H1 (cell line): ENCODE measurements around the gene HMGB4. TPM values are rescaled to one million over a fixed set of nuclear protein-coding genes. Genes with fewer than 3 reads are reported as not detected.
A peak's percentile ranks its signal among the peaks of the same experiment; 100 is the strongest.

Experiments used
- CTCF ChIA-PET: fragments of 300-600 bp; sonication (Branson Sonifier 250); formaldehyde crosslinking; loops from one replicate; lab custom pipeline; 2021; ENCODE audit not compliant: partially characterized antibody; lab: Charles Lee
- POLR2A ChIA-PET: fragments of 300-600 bp; sonication (Branson Sonifier 250); formaldehyde crosslinking; loops from one replicate; lab custom pipeline; 2021; ENCODE audit warnings: inconsistent platforms; ENCODE audit not compliant: partially characterized antibody; lab: Charles Lee
- DNase-seq, 2 experiments: peaks; one replicate each; pipeline versions ENCODE4 v3.0.0 to v3.0.0-alpha.2; 2010 to 2022; ENCODE audit warnings: low spot score in 2 of 2, low read depth in 1 of 2, mixed read lengths in 1 of 2
- FAIRE-seq: peaks from 2 replicates; lab custom pipeline; 2011; peaks lifted over from hg19 to GRCh38; lab: Jason Lieb, UNC
- H2AFZ ChIP-seq: 2 replicates; pipeline ENCODE4 v1.8.1; 2012; ENCODE audit warnings: low read length, inconsistent platforms
- H2AK5ac ChIP-seq: 2 replicates; pipeline ENCODE4 v1.6.1; 2013; ENCODE audit warnings: low read depth, low read length
- H2BK120ac ChIP-seq: replicated peaks from 2 replicates; pipeline ENCODE3; 2013; ENCODE audit warnings: low read depth, low read length, inconsistent platforms
- H2BK12ac ChIP-seq: 2 replicates; pipeline ENCODE4 v1.6.1; 2013; ENCODE audit warnings: low read depth, low read length
- H2BK15ac ChIP-seq: 2 replicates; pipeline ENCODE4 v1.6.1; 2013; ENCODE audit warnings: low read length
- H2BK20ac ChIP-seq: 2 replicates; pipeline ENCODE4 v1.6.1; 2013; ENCODE audit warnings: low read length
- H2BK5ac ChIP-seq: 2 replicates; pipeline ENCODE4 v1.6.1; 2013; ENCODE audit warnings: low read depth, low read length
- H3K14ac ChIP-seq: 2 replicates; pipeline ENCODE4 v1.6.1; 2013; ENCODE audit warnings: inconsistent platforms; ENCODE audit not compliant: insufficient read length
- H3K18ac ChIP-seq: 2 replicates; pipeline ENCODE4 v1.6.1; 2013; ENCODE audit warnings: low read length; ENCODE audit errors: extremely low read depth
- H3K23ac ChIP-seq: 2 replicates; pipeline ENCODE4 v1.6.1; 2013; ENCODE audit warnings: inconsistent platforms; ENCODE audit not compliant: insufficient read length
- H3K23me2 ChIP-seq: 2 replicates; pipeline ENCODE4 v1.6.1; 2013; ENCODE audit warnings: low read depth, low read length
- H3K27ac ChIP-seq: 2 replicates; pipeline ENCODE4 v1.6.1; 2011; ENCODE audit warnings: low read depth, low read length, inconsistent platforms
- H3K27me3 ChIP-seq, 4 experiments: replicated peaks in 1 of 4; 1 replicate in 1 of 4; 2 replicates in 3 of 4; pipeline versions ENCODE4 v1.6.1 to v1.8.1; 2011 to 2013; ENCODE audit warnings: low read length in 3 of 4, mild to moderate bottlenecking in 3 of 4, inconsistent platforms in 2 of 4, mixed read lengths in 2 of 4, moderate library complexity in 1 of 4; ENCODE audit not compliant: control insufficient read depth in 3 of 4, insufficient read depth in 3 of 4; ENCODE audit errors: extremely low read depth in 1 of 4
- H3K36me3 ChIP-seq, 4 experiments: 2 replicates each; pipeline versions ENCODE4 v1.6.1 to v1.8.1; 2011 to 2013; ENCODE audit warnings: mild to moderate bottlenecking in 4 of 4, low read length in 3 of 4, moderate library complexity in 2 of 4, control low read depth in 1 of 4, inconsistent platforms in 1 of 4; ENCODE audit not compliant: insufficient read depth in 4 of 4, control insufficient read depth in 2 of 4
- H3K4ac ChIP-seq: replicated peaks from 2 replicates; pipeline ENCODE3; 2013; ENCODE audit warnings: low read length, low read depth, mixed read lengths, inconsistent platforms; ENCODE audit not compliant: insufficient read length
- H3K4me1 ChIP-seq, 4 experiments: replicated peaks in 1 of 4; 1 replicate in 1 of 4; 2 replicates in 3 of 4; pipeline versions ENCODE4 v1.6.1 to v1.8.1; 2011 to 2013; ENCODE audit warnings: low read length in 3 of 4, inconsistent platforms in 2 of 4, mixed read lengths in 1 of 4; ENCODE audit not compliant: insufficient read depth in 4 of 4, control insufficient read depth in 3 of 4
- H3K4me2 ChIP-seq, 2 experiments: 2 replicates each; pipeline versions ENCODE4 v1.6.1 to v1.8.1; 2011 to 2013; ENCODE audit warnings: low read depth in 2 of 2, low read length in 2 of 2, control low read depth in 1 of 2, inconsistent platforms in 1 of 2, mild to moderate bottlenecking in 1 of 2; ENCODE audit not compliant: insufficient read depth in 1 of 2
- H3K4me3 ChIP-seq, 4 experiments: fragments of 200-600, 300-600 bp in 1 of 4; sonication (generic), shearing (Covaris generic), sonication (Bioruptor Twin) in 1 of 4; 2 replicates each; pipeline versions ENCODE4 v1.5.1 to v1.8.1; 2011 to 2016; ENCODE audit warnings: low read length in 4 of 4, low read depth in 3 of 4, control low read depth in 2 of 4, inconsistent platforms in 2 of 4, mild to moderate bottlenecking in 2 of 4, mixed read lengths in 1 of 4, moderate library complexity in 1 of 4; ENCODE audit not compliant: insufficient read depth in 2 of 4; ENCODE audit errors: extremely low read depth in 1 of 4
- H3K56ac ChIP-seq: replicated peaks from 2 replicates; pipeline ENCODE3; 2013; ENCODE audit warnings: low read depth, mild to moderate bottlenecking, mixed read lengths, low read length, inconsistent platforms; ENCODE audit not compliant: insufficient read length
- H3K79me1 ChIP-seq: 2 replicates; pipeline ENCODE4 v1.6.1; 2013; ENCODE audit warnings: low read depth, low read length, control low read depth
- H3K79me2 ChIP-seq, 2 experiments: 2 replicates each; pipeline versions ENCODE4 v1.6.1 to v1.8.1; 2012 to 2013; ENCODE audit warnings: low read length in 2 of 2, mild to moderate bottlenecking in 2 of 2, inconsistent platforms in 1 of 2; ENCODE audit not compliant: insufficient read depth in 2 of 2, control insufficient read depth in 1 of 2
- H3K9ac ChIP-seq, 4 experiments: replicated peaks in 1 of 4; 1 replicate in 1 of 4; 2 replicates in 3 of 4; pipeline versions ENCODE4 v1.6.1 to v1.8.1; 2011 to 2013; ENCODE audit warnings: low read depth in 3 of 4, low read length in 3 of 4, control low read depth in 2 of 4, mild to moderate bottlenecking in 2 of 4, moderate library complexity in 2 of 4, inconsistent platforms in 1 of 4; ENCODE audit errors: extremely low read depth in 1 of 4
- H3K9me3 ChIP-seq, 2 experiments: 2 replicates each; pipeline versions ENCODE4 v1.6.1 to v1.8.1; 2012 to 2013; ENCODE audit warnings: mild to moderate bottlenecking in 2 of 2, moderate library complexity in 2 of 2, control low read depth in 1 of 2, inconsistent platforms in 1 of 2, low read depth in 1 of 2, low read length in 1 of 2, mixed read lengths in 1 of 2; ENCODE audit not compliant: insufficient read depth in 2 of 2
- H4K20me1 ChIP-seq, 2 experiments: replicated peaks in 1 of 2; 2 replicates each; pipeline versions ENCODE3 to v1.8.1; 2011 to 2013; ENCODE audit warnings: inconsistent platforms in 2 of 2, low read length in 2 of 2, mild to moderate bottlenecking in 1 of 2; ENCODE audit not compliant: insufficient read depth in 2 of 2, control insufficient read depth in 1 of 2
- H4K5ac ChIP-seq: 2 replicates; pipeline ENCODE4 v1.6.1; 2013; ENCODE audit warnings: low read length, low read depth, mixed read lengths, inconsistent platforms; ENCODE audit not compliant: insufficient read length
- H4K8ac ChIP-seq: 2 replicates; pipeline ENCODE4 v1.8.0; 2013; ENCODE audit warnings: mild to moderate bottlenecking, moderate library complexity, low read length, inconsistent platforms; ENCODE audit not compliant: insufficient read depth; ENCODE audit errors: extremely low read depth
- H4K91ac ChIP-seq: replicated peaks from 2 replicates; pipeline ENCODE3; 2013; ENCODE audit warnings: low read length, mixed read lengths, inconsistent platforms; ENCODE audit not compliant: insufficient read length
- ASH2L ChIP-seq: fragments of 200-600, 300-600 bp; sonication (generic); IDR thresholded peaks from one replicate; pipeline ENCODE4 v1.7.1; 2017; ENCODE audit warnings: low read length
- E2F6 ChIP-seq: IDR thresholded peaks from 2 replicates; pipeline ENCODE4 v1.6.1; 2012; ENCODE audit warnings: inconsistent platforms
- EP300 ChIP-seq, 2 experiments: IDR thresholded peaks; 1 replicate in 1 of 2; 2 replicates in 1 of 2; pipeline ENCODE4 v1.6.1; 2011 to 2012; ENCODE audit warnings: low read depth in 2 of 2, low read length in 2 of 2, mild to moderate bottlenecking in 2 of 2, borderline replicate concordance in 1 of 2, inconsistent platforms in 1 of 2, moderate library complexity in 1 of 2
- HDAC6 ChIP-seq: IDR thresholded peaks from one replicate; pipeline ENCODE4 v1.7.1; 2012; ENCODE audit warnings: low read depth, mild to moderate bottlenecking, inconsistent platforms, low read length, moderate library complexity
- KDM1A ChIP-seq: fragments of 200-600, 300-600 bp; sonication (generic); IDR thresholded peaks from 2 replicates; pipeline ENCODE4 v1.7.1; 2016; ENCODE audit warnings: mild to moderate bottlenecking, low read length, borderline replicate concordance
- POLR2A ChIP-seq, 2 experiments: IDR thresholded peaks; 1 replicate in 1 of 2; 2 replicates in 1 of 2; pipeline ENCODE4 v1.6.1; 2011; ENCODE audit warnings: low read depth in 2 of 2, low read length in 2 of 2, mild to moderate bottlenecking in 2 of 2; ENCODE audit errors: control extremely low read depth in 1 of 2
- TBP ChIP-seq: IDR thresholded peaks from 2 replicates; pipeline ENCODE4 v1.6.1; 2011; ENCODE audit warnings: low read depth, low read length, improper control_type of control experiment
- YY1 ChIP-seq: IDR thresholded peaks from 2 replicates; pipeline ENCODE4 v1.6.1; 2011; ENCODE audit warnings: low read depth, mild to moderate bottlenecking, low read length
- WGBS, 2 experiments: shearing (Covaris generic) in 1 of 2; methylation state at CpG; one replicate each; pipeline versions ENCODE4 v1.1.6 to v1.1.7; 2013 to 2015; ENCODE audit warnings: low lambda C conversion rate in 2 of 2, mixed read lengths in 2 of 2, inconsistent platforms in 1 of 2, low coverage in 1 of 2, missing lambda C conversion rate in 1 of 2; ENCODE audit not compliant: insufficient replicate concordance in 2 of 2, insufficient coverage in 1 of 2, insufficient read length in 1 of 2; ENCODE audit errors: extremely low coverage in 1 of 2, missing lambda C conversion rate in 1 of 2; 5-methylcytosine and 5-hydroxymethylcytosine counted together
- polyA plus RNA-seq, 7 experiments: library from polyadenylated mRNA; depleted of rRNA in 3 of 7; stranded (reverse) in 5 of 7; unstranded in 2 of 7; fragments of >200 nt in 5 of 7; fragments of 200-250 nt in 2 of 7; gene quantifications; 1 replicate in 5 of 7; 2 replicates in 1 of 7; 4 replicates in 1 of 7; pipeline versions ENCODE4 v1.2.1 to v1.2.3, GENCODE V29; 2011 to 2013; ENCODE audit warnings: missing spikeins in 2 of 7, mixed read lengths in 2 of 7
- total RNA-seq: library from RNA; stranded (reverse); fragmentation: NEBNext Ultra II Directional; extraction: Animal tissue kit (Norgen Biotek cat#: 25700); gene quantifications from 2 replicates; pipeline ENCODE4 v1.2.1, GENCODE V29; 2021
- TF ChIP-seq, protein P1 (sequence below), 3 experiments: IDR thresholded peaks; 1 replicate in 2 of 3; 2 replicates in 1 of 3; pipeline versions ENCODE4 v1.5.1 to v1.6.1; 2011; ENCODE audit warnings: low read length in 3 of 3, mild to moderate bottlenecking in 3 of 3, inconsistent platforms in 2 of 3, low read depth in 1 of 3, moderate library complexity in 1 of 3; ENCODE audit not compliant: insufficient read depth in 1 of 3; ENCODE audit errors: control extremely low read depth in 1 of 3

HMGB4 gene
- total and polyA plus RNA-seq, 2 of the 8 experiments (the other 6 are each of a cell fraction or from before 2014, with no cell fraction given), result not detected

GRCh38 chr1:33848205-33848937 is 15.5 kb upstream of the HMGB4 start:
- Histone ChIP-seq H2BK120ac (no peak overlapping the region), H2BK20ac (no peak overlapping the region), H3K4me2 (peak overlapping the region; percentile 18 to 35; a peak in 3 of 4 replicates), H4K5ac (no peak overlapping the region), H2BK15ac (no peak overlapping the region), H3K23ac (no peak overlapping the region), H3K9ac (no peak overlapping the region), H3K14ac (no peak overlapping the region), H2AK5ac (no peak overlapping the region), H3K56ac (no peak overlapping the region), H3K9me3 (no peaks in the 10 kb centered on the region), H4K91ac (no peak overlapping the region), H3K4me3 (no peak overlapping the region), H3K4me1 (peaks cover 4 to 33% (median 10%) of the 10 kb centered on the region in 4 experiments; a peak in 6 of 7 replicates), H2BK12ac (no peak overlapping the region), H4K20me1 (peaks cover 1 to 2% of the 10 kb centered on the region in 2 experiments), H2AFZ (no peak overlapping the region), H3K79me2 (no peaks in the 10 kb centered on the region), H3K36me3 (peaks cover 0 to 2% (median 0%) of the 10 kb centered on the region in 4 experiments; a peak in 2 of 8 replicates), H3K18ac (no peak overlapping the region), H2BK5ac (no peak overlapping the region), H3K23me2 (0 out of 2 replicates have a peak, but pooled peaks cover 1% of the 10 kb centered on the region), H3K27me3 (no peaks in the 10 kb centered on the region), H3K27ac (no peak overlapping the region), H4K8ac (no peak overlapping the region), H3K4ac (no peak overlapping the region), H3K79me1 (no peaks in the 10 kb centered on the region)
- CTCF ChIA-PET, result no interaction called here
- whole genome bisulfite sequencing, 2 experiments, result 37% methylated on average over 4 of the region's 4 CpGs; no CpG with 5 or more reads in 1 of the 2 experiments
- FAIRE-seq (no peak), DNase-seq (no peak)
- POLR2A ChIA-PET, result interaction anchor here (0.6 to 1.6 kb wide), 2 partner anchors 13 to 1777 kb away, joined by 3 read pairs; no protein-coding TSS in a partner anchor
- TF ChIP-seq HDAC6 (no peak), EP300 (IDR thresholded peaks at IDR 0.05; ENCODE audit: borderline replicate concordance in 1 of 2, low read depth in 2 of 2, low read length in 2 of 2) (no peak), KDM1A (peak; percentile 52; the same call in 1 of the 2 replicates), E2F6 (no peak), ASH2L (no peak), POLR2A (IDR thresholded peaks at IDR 0.05; ENCODE audit: control extremely low read depth in 1 of 2, low read depth in 2 of 2, low read length in 2 of 2) (no peak), TBP (no peak), YY1 (no peak)
- TF ChIP-seq, protein P1, sequence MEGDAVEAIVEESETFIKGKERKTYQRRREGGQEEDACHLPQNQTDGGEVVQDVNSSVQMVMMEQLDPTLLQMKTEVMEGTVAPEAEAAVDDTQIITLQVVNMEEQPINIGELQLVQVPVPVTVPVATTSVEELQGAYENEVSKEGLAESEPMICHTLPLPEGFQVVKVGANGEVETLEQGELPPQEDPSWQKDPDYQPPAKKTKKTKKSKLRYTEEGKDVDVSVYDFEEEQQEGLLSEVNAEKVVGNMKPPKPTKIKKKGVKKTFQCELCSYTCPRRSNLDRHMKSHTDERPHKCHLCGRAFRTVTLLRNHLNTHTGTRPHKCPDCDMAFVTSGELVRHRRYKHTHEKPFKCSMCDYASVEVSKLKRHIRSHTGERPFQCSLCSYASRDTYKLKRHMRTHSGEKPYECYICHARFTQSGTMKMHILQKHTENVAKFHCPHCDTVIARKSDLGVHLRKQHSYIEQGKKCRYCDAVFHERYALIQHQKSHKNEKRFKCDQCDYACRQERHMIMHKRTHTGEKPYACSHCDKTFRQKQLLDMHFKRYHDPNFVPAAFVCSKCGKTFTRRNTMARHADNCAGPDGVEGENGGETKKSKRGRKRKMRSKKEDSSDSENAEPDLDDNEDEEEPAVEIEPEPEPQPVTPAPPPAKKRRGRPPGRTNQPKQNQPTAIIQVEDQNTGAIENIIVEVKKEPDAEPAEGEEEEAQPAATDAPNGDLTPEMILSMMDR (IDR thresholded peaks at IDR 0.05; ENCODE audit: control extremely low read depth in 1 of 3, insufficient read depth in 1 of 3, low read depth in 1 of 3, low read length in 3 of 3), result no peak
